Measurements from ENCODE around the gene TOM1. TPM values are rescaled to one million over a fixed set of nuclear protein-coding genes. Genes with fewer than 3 reads are reported as not detected.
"Not testable (repeated sequence)": the region's sequence is repeated elsewhere in the genome, so short reads cannot be mapped to it uniquely, and the experiment has no call there.

TOM1 gene
- total RNA-seq, 1 experiment from 2014 or later = 28.2 TPM

DNA sequence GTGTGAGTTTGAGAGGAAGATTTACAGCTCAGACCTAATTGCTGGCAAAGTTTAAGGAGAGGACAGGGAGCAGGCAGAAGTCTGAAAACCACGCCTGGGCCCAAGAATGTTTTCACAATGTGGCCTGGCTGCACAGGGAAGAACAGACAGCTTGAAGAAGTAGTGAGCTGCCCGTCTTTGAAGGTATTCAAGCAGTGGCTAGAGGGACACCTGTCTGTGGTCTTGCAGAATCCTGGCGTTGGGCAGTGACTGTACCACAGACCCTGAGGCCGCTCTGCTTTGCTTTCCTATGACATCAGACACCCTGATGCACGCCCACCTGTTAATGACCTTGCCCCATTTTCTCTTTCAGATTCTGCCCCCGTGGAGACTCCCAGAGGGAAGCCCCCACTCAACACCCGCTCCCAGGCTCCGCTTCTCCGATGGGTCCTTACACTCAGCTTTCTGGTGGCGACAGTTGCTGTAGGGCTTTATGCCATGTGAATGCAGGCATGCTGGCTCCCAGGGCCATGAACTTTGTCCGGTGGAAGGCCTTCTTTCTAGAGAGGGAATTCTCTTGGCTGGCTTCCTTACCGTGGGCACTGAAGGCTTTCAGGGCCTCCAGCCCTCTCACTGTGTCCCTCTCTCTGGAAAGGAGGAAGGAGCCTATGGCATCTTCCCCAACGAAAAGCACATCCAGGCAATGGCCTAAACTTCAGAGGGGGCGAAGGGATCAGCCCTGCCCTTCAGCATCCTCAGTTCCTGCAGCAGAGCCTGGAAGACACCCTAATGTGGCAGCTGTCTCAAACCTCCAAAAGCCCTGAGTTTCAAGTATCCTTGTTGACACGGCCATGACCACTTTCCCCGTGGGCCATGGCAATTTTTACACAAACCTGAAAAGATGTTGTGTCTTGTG, 93.7 kb downstream of the TOM1 start:
- H3K9me3 Mint-ChIP-seq (ENCODE audit: unreplicated experiment) = no peaks in the 10 kb centered on the region
- ChIA-PET POLR2A (interaction anchor here (0.7 kb wide), 1 partner anchor 12 kb away, joined by 3 read pairs; no protein-coding TSS in a partner anchor), CTCF (interaction anchor here (1.7 kb wide), 1 partner anchor 42 kb away, joined by 3 read pairs; no protein-coding TSS in a partner anchor)
- H3K36me3 Mint-ChIP-seq (ENCODE audit: insufficient read depth, unreplicated experiment) = no peaks in the 10 kb centered on the region
- no peak for DNase-seq (ENCODE audit: unreplicated experiment)
- no peaks in the 10 kb centered on the region for H3K4me1 Mint-ChIP-seq (ENCODE audit: insufficient read depth, unreplicated experiment)
- no peak overlapping the region for H3K4me3 Mint-ChIP-seq (ENCODE audit: unreplicated experiment)
- intact Hi-C loops (cut with micrococcal nuclease) = no loop called here
- TF ChIP-seq, protein P1, sequence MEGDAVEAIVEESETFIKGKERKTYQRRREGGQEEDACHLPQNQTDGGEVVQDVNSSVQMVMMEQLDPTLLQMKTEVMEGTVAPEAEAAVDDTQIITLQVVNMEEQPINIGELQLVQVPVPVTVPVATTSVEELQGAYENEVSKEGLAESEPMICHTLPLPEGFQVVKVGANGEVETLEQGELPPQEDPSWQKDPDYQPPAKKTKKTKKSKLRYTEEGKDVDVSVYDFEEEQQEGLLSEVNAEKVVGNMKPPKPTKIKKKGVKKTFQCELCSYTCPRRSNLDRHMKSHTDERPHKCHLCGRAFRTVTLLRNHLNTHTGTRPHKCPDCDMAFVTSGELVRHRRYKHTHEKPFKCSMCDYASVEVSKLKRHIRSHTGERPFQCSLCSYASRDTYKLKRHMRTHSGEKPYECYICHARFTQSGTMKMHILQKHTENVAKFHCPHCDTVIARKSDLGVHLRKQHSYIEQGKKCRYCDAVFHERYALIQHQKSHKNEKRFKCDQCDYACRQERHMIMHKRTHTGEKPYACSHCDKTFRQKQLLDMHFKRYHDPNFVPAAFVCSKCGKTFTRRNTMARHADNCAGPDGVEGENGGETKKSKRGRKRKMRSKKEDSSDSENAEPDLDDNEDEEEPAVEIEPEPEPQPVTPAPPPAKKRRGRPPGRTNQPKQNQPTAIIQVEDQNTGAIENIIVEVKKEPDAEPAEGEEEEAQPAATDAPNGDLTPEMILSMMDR (IDR thresholded peaks at IDR 0.05; ENCODE audit: unreplicated experiment) = no peak
- no peak overlapping the region for H3K27ac Mint-ChIP-seq (ENCODE audit: low read depth, unreplicated experiment)
- BruUV-seq (replicated peaks) = no TSS peak
- H3K27me3 Mint-ChIP-seq (ENCODE audit: insufficient read depth, unreplicated experiment) = no peaks in the 10 kb centered on the region

DNA sequence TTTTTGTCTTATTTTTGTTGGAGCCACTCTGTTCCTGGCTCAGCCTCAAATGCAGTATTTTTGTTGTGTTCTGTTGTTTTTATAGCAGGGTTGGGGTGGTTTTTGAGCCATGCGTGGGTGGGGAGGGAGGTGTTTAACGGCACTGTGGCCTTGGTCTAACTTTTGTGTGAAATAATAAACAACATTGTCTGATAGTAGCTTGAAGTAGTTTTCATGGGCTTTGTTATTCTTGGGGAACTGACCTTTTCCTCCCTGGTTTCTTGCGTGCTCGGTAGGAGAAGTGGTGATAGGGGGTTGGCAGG, 94.3 kb downstream of the TOM1 start:
- H3K9me3 Mint-ChIP-seq (ENCODE audit: unreplicated experiment) = no peaks in the 10 kb centered on the region
- no TSS peak for BruUV-seq (replicated peaks)
- no peaks in the 10 kb centered on the region for H3K27me3 Mint-ChIP-seq (ENCODE audit: insufficient read depth, unreplicated experiment)
- no peaks in the 10 kb centered on the region for H3K36me3 Mint-ChIP-seq (ENCODE audit: insufficient read depth, unreplicated experiment)
- no peak overlapping the region for H3K27ac Mint-ChIP-seq (ENCODE audit: low read depth, unreplicated experiment)
- TF ChIP-seq, protein P1 (IDR thresholded peaks at IDR 0.05; ENCODE audit: unreplicated experiment) = no peak
- ChIA-PET CTCF (interaction anchor here (1.7 kb wide), 1 partner anchor 43 kb away, joined by 3 read pairs; no protein-coding TSS in a partner anchor), POLR2A (no interaction called here)
- no peaks in the 10 kb centered on the region for H3K4me1 Mint-ChIP-seq (ENCODE audit: insufficient read depth, unreplicated experiment)
- intact Hi-C loops (cut with micrococcal nuclease) = no loop called here
- H3K4me3 Mint-ChIP-seq (ENCODE audit: unreplicated experiment) = no peak overlapping the region
- no peak for DNase-seq (ENCODE audit: unreplicated experiment)

DNA sequence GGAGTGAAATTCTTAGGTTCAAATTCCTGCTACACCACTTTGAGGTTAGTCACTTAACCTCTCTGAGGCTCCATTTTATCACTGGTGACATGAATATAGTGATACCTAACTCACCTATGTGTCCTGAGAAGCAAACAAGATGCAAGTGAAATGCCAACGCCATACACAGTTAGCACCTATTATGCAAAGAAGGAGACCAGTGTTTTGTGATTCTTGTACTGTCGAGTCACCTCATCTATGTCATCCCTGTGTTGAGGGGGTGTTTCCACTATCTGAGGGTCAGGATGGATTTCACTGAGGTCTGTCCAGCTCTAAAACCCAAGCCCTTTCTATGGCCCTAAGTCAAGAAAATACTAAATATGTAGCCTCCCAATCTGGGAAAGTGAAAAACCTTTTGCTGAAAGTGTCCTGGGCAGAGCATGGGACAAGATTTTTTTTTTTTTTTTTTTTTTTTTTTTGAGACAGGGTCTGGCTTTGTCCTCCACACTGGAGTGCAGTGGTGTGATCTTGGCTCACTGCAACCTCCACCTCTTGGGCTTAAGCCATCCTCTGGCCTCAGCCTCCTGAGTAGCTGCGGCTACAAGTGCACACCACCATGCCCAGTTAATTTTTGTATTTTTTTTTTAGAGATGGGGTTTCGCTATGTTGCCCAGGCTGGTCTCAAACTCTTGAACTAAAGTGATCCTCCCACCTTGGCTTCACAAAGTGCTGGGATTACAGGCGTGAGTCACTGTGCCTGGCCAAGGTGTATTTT, 95.3 kb downstream of the TOM1 start:
- Mint-ChIP-seq H3K4me1 (ENCODE audit: insufficient read depth, unreplicated experiment) (peaks cover 2% of the 10 kb centered on the region), H3K27me3 (ENCODE audit: insufficient read depth, unreplicated experiment) (no peaks in the 10 kb centered on the region), H3K36me3 (ENCODE audit: insufficient read depth, unreplicated experiment) (peaks cover 4% of the 10 kb centered on the region), H3K4me3 (ENCODE audit: unreplicated experiment) (no peak overlapping the region), H3K27ac (ENCODE audit: low read depth, unreplicated experiment) (no peak overlapping the region), H3K9me3 (ENCODE audit: unreplicated experiment) (no peaks in the 10 kb centered on the region)
- ChIA-PET CTCF (interaction anchor here (0.6 kb wide), 1 partner anchor 836 kb away, joined by 3 read pairs; no protein-coding TSS in a partner anchor), POLR2A (interaction anchor here (0.7 kb wide), 1 partner anchor 74 kb away, joined by 3 read pairs; no protein-coding TSS in a partner anchor)
- BruUV-seq (replicated peaks) = no TSS peak
- no peak for DNase-seq (ENCODE audit: unreplicated experiment)
- intact Hi-C loops (cut with micrococcal nuclease) = loop anchor here (1.0 kb wide), 1 partner anchor 10 kb away; no protein-coding TSS in a partner anchor
- TF ChIP-seq, protein P1 (IDR thresholded peaks at IDR 0.05; ENCODE audit: unreplicated experiment) = no peak

DNA sequence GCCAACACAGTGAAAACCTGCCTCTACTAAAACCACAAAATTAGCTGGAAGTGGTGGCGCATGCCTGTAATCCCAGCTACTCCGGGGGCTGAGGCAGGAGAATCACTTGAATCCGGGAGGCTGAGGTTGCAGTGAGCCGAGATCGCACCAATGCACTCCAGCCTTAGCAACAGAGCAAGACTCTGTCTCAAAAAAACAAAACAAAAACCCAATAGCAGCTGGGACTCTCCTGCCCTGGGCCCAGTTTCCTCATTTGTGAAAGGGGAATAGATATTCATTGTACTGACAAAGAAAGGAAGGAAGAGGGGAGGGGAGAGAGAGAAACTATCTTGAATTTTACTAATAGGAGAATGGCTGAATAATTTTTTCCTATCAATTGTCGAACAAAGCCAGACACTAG, 96.9 kb downstream of the TOM1 start:
- CTCF ChIA-PET = interaction anchor here (0.6 kb wide), 1 partner anchor 153 kb away, joined by 3 read pairs; no protein-coding TSS in a partner anchor
- POLR2A ChIA-PET; H3K4me3 Mint-ChIP-seq (ENCODE audit: unreplicated experiment); H3K27ac Mint-ChIP-seq (ENCODE audit: low read depth, unreplicated experiment); H3K27me3 Mint-ChIP-seq (ENCODE audit: insufficient read depth, unreplicated experiment); DNase-seq (ENCODE audit: unreplicated experiment); intact Hi-C loops (cut with micrococcal nuclease); BruUV-seq (replicated peaks); H3K9me3 Mint-ChIP-seq (ENCODE audit: unreplicated experiment); H3K36me3 Mint-ChIP-seq (ENCODE audit: insufficient read depth, unreplicated experiment): not testable (repeated sequence)
- H3K4me1 Mint-ChIP-seq (ENCODE audit: insufficient read depth, unreplicated experiment) = peaks cover 13% of the 10 kb centered on the region

Measured in MCF 10A (cell line).